IMR-90 (cell line): ENCODE measurements around the gene HPS6.

Source experiments
- MAFK ChIP-seq: IDR thresholded peaks from 2 replicates; pipeline ENCODE4 v1.6.1; 2012; ENCODE audit warnings: low read depth, low read length, improper control_type of control experiment
- POLR2A ChIP-seq: IDR thresholded peaks from 2 replicates; pipeline ENCODE4 v1.6.1; 2012; ENCODE audit warnings: mild to moderate bottlenecking, low read depth, low read length
- RFX5 ChIP-seq: IDR thresholded peaks from 2 replicates; pipeline ENCODE4 v1.8.0; 2012; ENCODE audit warnings: low read depth, mild to moderate bottlenecking, low read length, moderate library complexity
- SMC3 ChIP-seq: fragments of 150-350 bp; IDR thresholded peaks from 2 replicates; pipeline ENCODE4 v1.6.1; 2016; ENCODE audit warnings: low read depth, mild to moderate bottlenecking, antibody characterized with exemption, low read length, moderate library complexity
- TF ChIP-seq, protein P1 (sequence below): conservative IDR thresholded peaks from 2 replicates; pipeline ENCODE4 v1.5.1; 2012; ENCODE audit warnings: mild to moderate bottlenecking, low read depth, low read length, improper control_type of control experiment

DNA sequence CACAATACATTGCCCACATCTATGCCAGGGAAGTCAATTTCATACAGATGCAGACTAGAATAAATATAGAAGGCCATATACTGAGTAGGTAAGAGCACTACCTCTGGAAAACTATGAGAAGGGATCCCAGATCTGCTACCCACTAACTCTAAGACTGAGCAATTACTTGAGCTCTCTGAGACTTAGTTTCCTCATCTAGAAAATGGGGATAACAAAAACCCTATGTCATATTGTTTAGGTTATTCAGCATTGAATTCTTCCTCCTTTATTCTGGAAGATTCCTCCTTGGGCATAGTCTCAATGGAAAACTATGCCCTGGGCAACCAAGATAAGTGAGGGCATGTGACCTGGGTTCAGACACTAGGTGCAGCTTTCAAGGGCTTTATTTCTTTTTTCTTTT, 5.2 kb upstream of the HPS6 start:
- TF ChIP-seq, protein P1, sequence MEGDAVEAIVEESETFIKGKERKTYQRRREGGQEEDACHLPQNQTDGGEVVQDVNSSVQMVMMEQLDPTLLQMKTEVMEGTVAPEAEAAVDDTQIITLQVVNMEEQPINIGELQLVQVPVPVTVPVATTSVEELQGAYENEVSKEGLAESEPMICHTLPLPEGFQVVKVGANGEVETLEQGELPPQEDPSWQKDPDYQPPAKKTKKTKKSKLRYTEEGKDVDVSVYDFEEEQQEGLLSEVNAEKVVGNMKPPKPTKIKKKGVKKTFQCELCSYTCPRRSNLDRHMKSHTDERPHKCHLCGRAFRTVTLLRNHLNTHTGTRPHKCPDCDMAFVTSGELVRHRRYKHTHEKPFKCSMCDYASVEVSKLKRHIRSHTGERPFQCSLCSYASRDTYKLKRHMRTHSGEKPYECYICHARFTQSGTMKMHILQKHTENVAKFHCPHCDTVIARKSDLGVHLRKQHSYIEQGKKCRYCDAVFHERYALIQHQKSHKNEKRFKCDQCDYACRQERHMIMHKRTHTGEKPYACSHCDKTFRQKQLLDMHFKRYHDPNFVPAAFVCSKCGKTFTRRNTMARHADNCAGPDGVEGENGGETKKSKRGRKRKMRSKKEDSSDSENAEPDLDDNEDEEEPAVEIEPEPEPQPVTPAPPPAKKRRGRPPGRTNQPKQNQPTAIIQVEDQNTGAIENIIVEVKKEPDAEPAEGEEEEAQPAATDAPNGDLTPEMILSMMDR = no peak
- TF ChIP-seq RFX5 (no peak), SMC3 (no peak), MAFK (no peak), POLR2A (no peak)
